ENCODE data around the gene DLGAP4.

Gene DLGAP4

GRCh38 chr20:36305602-36306551 lies at the start of gene DLGAP4:
Gene DLGAP4 (plus strand): TSS chr20:36306339. CDS start chr20:36431718, 125,379 bp downstream.
- DNase-seq, result no peak

GRCh38 chr20:36259177-36260061 lies 46.7 kb upstream of the DLGAP4 start:
- no peak for DNase-seq

- DNase-seq, result no peak
Observed at GRCh38 chr20:36260316-36260715, 45.8 kb upstream of the DLGAP4 start.

GRCh38 chr20:36261389-36262105 lies 44.6 kb upstream of the DLGAP4 start:
- no peak for DNase-seq

DNA sequence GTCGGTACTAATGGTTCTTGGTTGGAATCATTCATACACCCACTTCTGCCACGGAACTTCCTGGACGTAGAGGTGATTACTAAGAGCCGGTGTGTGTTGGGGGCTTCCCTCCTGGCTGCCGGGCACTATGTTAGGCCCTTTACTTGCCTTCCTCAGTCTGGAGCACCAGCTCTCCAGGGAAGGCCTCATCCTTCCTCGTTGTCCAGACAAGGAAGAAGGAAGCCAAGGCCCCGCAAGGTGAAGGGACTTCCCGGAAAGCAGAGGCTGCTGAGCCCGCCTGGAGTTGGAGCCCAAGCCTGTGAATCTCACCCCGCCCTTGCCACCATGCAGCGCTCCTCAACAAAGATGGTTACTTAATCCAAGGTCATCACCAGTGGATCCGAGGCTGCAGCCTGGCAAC lies 43.7 kb upstream of the DLGAP4 start:
- DNase-seq, result no peak

DNA sequence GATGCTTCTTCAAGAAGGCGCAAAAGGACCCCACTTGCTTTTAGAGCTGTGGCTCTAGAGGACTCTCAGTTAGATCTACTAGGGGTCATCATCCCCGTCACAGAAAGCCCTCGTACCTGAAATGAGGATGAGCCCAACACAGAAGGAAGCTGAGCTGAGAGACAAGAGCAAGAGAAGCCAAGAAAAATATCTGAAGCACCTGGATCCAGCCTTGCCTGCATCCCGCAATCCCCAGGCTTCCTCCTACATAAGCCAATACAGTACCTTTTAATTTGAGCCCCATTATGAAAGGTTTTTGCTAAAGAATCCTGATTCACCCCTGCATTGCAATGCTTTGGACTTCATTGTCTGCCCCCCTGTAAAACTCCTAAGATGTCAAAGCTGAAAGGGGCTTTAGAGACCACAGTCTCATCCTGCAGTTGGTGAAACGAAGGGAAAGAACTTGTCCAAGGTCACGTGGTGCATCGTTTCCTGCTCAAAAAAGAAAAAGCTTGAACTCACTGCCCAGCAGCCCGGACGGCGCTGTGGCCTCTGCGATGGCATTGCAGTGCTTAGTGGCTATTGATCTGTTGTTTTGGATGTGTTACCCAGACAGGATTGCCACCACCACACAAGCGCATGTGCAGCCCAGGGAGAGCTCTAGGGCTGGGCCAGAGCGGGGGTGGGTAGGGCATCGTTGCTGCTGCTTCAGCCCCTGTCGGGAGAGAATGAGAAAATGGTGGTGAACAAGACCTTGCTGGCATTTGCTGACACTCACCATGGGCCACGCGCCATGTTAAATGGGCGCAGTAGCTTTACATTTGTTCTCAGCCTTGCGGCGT lies 41.5 kb upstream of the DLGAP4 start:
- no peak for DNase-seq

DNA sequence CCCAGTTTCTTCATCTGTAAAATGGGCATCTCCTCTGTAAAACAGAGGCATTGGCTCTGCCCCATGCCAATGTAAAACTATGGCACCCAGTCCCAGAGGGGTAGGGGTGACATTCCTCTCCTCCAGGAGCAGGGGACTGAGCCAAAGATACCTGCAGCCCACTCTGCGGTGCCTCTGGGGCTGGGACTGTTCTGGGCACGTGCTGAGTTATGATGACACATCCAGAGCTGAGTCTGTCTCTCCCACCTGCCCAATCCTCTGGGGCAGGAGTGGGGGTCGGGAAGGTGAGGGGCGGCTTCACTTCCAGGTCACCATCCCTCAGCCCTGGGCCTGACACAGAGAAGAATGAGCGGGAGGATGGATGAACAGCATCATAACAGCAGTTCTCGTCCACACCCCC lies 40.0 kb upstream of the DLGAP4 start:
- no peak for DNase-seq

GRCh38 chr20:36267605-36268381 lies 38.3 kb upstream of the DLGAP4 start:
- no peak for DNase-seq

DNA sequence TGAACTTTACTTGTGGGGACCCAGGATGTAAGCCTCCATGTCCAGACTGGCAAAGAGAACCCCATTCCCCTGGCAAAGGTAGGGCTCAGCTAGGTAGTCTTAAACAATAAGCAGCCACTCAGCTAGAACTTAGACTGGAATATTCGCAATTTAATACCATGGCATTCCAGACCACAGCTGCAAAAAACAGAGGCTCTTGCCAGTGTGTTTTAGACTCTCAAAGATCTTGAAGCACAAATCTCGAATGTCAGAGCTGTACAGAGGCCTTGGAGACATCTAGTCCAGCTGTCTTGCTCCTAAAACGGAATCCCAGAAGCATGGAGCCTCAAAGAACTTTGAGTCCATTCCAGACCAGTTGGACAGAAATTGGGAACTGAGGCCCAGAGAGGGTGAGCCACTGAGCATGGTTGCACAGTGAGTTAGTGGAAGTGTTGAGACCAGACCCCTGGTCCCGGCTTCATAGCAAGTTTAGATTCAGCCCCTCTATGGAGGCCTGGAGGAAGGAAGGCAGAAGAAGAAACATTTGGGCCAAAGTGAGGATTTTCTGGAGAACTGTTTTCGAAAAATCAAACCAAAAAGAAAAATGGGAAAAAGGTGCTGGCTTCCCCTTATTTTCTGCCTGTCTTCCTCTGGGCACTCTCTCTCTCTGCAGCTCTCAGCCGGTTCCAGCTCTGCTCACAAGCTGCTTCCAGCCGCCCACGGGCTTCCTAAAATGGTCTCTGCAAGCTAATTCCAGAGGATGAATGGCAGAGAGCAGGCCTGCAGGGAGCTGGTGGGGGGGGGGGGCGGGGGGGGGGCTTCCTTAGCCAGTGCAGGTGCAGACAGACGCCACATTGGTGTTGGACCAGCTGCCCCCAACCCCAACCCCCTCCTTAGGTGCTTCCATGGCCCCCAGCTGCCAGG lies 37.4 kb upstream of the DLGAP4 start:
- no peak for DNase-seq

GRCh38 chr20:36269507-36269906 lies 36.6 kb upstream of the DLGAP4 start:
- DNase-seq, result no peak

- DNase-seq, result no peak
Observed at GRCh38 chr20:36270744-36271638, 35.1 kb upstream of the DLGAP4 start.

DNA sequence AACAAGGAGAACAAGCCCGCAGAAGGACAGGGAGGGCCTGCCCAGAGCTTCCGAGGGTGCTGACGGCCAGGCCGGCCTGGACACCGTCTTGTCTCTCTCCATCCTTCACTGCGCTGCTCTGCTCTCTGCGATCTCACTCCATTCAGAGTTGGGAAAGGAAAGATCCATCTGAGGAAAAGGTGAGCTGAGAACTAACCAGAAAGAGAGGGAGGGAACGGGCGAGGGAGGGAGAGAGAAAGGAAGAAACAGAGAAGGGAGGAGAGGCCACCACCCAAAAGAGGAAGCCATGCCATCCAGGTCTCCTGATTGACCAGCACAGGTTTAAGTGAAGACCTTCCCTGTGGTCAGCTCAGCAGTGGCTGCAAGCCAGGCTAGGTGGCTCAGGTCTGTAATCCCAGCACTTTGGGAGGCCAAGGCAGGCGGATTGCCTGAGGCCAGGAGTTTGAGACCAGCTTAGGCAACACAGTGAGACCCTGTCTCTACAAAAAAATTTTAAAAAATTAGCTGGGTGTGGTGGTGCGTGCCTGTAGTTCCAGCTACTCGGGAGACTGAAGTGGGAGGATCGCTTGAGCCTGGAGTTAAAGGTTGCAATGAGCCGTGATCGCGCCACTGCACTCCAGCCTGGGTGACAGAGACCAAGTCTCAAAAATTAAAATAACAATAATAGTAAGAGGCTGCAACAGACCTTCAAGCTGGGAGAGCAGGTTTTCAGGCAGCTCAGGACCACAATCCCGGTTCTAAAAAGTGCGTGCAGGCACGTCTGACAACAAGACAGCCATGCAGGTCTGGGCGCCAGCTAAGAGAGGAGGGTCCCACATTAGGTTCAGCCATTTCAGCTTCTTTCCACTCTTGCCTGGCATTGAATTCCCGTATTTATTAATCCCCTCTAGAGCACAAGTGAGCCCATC lies 34.2 kb upstream of the DLGAP4 start:
- DNase-seq, result no peak

GRCh38 chr20:36272547-36273220 lies 33.5 kb upstream of the DLGAP4 start:
- no peak for DNase-seq

- no peak for DNase-seq
Observed at GRCh38 chr20:36273414-36274180, 32.5 kb upstream of the DLGAP4 start.

DNA sequence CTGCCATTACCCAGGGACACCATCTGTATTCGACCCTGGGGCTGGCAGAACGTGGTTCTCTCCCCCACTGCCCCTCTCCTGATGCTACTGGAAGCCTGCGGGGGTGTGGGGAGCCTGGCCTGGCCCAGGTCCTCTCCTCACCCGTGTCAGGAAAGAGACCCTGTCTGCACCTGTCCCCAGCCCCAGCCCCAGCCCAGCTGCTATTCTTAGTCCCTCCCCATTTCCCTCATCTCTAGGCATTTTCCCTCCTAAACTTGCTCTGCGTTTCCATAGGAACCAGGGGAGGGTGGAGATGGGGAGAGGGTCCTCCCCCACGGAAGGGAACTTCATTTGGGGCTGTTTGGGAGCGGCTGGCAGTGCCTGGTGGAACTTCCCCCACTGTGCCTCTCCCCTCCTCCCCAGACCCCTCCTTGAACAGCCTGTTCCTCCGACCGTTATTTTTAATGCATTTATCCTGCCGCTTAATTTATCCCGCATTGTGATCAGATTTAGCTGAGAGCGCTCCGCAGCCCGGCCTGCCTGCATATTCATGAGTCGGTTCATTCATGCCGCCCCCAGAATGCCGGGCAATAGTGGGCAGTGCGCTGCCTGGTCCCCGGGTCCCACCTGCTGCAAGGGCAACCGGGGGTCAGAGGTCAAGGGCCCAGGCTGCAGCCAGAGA lies 31.8 kb upstream of the DLGAP4 start:
- no peak for DNase-seq

GRCh38 chr20:36275011-36275410 lies 31.1 kb upstream of the DLGAP4 start:
- no peak for DNase-seq
